Astrocyte (in vitro differentiated cells and primary cell): ENCODE results near the gene ENOSF1.

Experiments
- CTCF ChIP-seq: IDR thresholded peaks from 2 replicates; pipeline ENCODE4 v1.5.1; 2011; ENCODE audit warnings: low read depth, mild to moderate bottlenecking, inconsistent platforms, low read length, moderate library complexity; ENCODE audit not compliant: insufficient read depth
- EZH2 ChIP-seq: IDR thresholded peaks from 2 replicates; pipeline ENCODE4 v1.6.1; 2012; ENCODE audit warnings: mild to moderate bottlenecking, low read length, inconsistent platforms; ENCODE audit not compliant: insufficient read depth

DNA sequence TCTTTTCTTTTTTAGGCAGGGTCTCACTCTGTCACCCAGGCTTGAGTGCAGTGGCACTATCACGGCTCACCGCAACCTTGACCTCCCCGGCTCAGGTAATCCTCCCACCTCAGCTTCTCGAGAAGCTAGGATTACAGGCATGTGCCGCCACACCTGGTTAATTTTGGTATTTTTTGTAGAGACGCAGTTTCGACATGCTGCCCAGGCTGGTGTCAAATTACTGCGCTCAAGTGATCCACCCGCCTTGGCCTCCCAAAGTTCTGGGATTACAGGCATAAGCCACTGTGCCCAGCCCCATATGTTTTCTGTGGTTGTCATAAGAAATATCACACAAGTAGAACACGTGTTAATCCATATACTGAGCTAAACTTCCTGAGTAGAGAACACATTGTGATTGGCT lies 14.6 kb downstream of the ENOSF1 start:
- TF ChIP-seq CTCF, result no peak
- no peak for TF ChIP-seq EZH2
